T follicular helper cell (primary cell): ENCODE data around the gene MPO.

Experiments
- DNase-seq: peaks from one replicate; pipeline ENCODE4 v3.0.0-alpha.2; 2020; ENCODE audit warnings: low read depth

Gene MPO

DNA sequence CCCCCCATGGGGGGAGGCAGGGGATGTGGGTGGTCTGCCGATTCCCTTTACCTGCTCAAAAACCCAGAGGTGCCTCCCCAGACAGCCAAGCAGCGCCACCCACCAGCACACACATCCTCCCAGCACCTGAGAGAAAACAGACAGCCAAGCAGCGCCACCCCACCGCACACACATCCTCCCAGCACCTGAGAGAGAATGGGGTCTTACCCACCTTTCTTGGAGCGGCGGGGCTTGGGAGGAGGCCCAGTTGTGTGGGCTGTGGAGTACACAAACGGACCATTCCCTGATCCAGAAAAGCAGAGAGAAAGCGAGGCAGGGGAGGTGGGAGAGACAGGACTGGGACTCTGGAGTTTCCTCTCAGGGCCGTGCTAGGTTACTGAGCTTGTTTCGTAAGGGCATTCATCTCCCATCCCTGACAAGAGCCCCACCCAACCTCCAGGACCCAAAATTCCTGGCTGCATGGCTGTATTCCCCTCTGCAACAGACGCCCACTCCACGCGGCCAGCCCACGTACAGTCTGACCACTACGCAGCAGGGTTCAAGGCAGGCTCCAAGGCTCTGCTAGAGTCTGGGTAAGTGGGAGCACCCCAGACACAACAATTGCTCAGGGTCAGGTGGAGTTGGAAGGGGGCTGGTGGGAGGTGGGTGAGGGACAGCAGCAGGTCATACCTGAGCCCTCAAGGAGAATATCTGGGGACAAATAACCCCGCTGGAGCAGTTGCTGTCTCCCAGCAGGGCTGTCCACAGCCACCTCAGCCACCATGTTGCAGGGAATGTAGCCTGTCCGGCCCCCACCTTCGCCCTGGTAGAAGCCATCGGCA lies 25.6 kb upstream of the MPO start:
- DNase-seq: no peak

DNA sequence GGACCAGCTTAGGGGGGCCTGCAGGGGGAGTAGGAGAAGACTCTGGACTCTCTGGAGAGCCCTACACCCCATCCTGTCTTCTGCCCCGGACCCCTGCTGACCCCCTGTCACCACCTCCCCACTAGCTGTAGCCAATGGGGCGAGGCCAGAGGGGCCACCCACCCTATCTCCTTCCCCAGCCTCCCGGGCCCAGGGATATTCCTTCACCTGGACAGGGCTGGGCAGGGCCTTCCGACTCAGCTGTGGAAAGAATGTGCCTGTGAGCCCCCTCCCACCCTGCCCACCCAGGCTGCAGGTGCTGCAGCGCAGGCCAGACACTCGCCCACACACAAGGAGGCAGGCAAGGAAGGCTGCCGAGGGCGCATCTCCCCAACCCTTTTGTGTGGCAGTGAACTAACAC lies 24.9 kb upstream of the MPO start:
- DNase-seq: no peak

GRCh38 chr17:58304750-58305486 lies 24.2 kb upstream of the MPO start:
- DNase-seq: no peak

DNA sequence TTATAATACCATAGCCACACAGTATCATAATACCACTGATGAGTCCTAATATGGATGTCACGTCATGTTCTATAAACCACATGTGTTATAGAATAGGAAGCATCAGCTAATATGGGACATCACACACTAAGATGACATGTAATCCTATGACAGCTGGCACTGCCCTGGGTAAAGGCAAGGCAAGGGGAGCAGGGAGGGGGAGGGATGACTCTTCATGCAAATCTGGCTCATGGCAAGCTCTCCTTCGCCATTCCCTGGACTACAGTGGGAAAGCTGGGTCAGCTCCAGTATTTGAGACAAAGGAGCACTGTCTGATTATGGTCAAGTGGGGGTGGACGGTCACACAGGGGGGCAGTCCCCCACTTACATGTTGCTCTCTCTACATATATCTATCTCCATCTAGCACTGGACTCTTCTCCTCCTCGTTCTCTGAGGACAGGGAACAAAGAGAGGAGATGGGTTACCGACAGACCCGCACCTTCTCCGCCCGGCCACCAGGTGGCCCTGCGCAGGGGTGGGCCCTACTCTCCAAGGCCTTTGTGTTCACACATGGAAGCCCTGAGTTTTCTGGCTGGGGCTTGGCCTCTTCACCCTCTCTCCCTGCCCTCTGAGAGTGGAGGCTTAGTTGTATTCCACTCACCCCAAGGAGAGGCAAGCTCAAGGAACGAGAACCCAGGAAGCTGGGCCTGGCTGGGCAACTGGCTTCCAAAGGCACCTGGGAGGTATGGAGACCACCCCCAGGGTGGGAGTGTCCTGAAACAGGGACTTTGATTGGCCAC lies 23.4 kb upstream of the MPO start:
- DNase-seq: peak; percentile 42

- DNase-seq: no peak
These were observed 22.3 kb upstream of the MPO start for GRCh38 chr17:58302919-58303585.

DNA sequence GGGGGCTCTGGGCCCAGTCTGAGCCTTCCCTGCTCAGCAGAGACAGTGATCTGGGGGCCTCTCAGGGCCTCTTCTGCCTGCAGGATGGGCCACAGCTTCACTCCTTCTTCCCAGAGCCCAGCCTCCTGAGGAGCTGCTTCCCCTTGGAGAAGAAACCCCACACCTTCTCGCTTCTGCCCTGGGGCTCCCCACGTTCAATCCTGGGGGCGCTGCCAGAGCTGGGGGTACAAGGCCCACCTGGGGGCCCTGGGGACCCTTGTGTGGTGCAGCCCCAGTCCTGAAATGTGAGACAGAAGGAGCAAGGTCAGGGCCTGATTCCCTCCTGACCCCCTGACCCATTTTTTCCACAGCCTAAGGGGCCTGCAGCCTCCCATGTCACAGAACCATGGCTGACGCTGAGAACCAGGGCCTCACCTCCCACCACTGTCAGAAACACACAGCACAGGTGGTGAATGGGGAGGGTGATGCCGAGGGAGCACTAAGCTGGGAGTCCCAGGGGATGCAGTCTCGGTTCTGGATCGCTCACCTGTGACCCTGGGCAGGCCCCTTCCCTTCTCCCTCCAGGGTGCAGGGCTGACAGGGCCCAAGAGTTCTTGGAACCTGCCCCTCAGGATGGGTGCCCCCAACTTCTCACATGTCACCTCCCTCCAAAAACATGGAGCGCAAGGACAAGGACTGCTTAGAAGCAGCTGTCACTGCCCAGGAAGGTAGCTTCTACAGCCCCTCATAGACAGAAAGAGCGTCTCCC lies 21.6 kb upstream of the MPO start:
- no peak for DNase-seq

DNA sequence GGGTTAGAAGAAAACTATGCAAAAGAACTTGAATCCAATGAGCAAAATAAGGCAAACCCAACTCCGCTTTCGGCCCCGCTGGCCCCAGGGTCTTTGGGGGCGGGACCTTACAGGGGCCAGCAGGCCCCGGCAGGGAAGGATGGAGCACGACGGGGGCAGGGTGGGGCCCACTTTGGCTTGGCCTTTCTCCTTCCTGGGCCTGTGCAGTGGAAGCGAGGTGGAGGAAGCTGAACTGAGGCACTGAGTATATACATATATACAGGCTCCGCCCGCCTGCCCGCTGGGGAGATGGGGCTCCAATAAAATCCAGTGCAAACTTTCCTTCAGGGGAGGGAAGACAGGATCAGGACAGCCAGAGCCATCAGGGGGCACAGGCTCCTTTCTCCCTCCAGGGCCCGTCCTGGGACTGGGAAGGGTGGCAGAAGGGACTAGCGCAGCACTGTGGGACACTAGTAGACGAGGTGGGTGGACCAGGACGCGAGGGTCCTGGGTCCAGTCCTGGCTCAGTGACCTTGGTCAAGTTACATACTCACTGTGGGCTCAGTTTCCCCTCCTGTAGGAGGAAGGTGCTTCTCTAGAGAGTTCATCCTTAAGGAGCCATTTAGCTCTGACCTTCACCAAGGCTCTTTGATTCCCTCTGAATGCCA lies 20.9 kb upstream of the MPO start:
- no peak for DNase-seq

GRCh38 chr17:58300336-58300735 lies 19.6 kb upstream of the MPO start:
- DNase-seq: no peak

DNA sequence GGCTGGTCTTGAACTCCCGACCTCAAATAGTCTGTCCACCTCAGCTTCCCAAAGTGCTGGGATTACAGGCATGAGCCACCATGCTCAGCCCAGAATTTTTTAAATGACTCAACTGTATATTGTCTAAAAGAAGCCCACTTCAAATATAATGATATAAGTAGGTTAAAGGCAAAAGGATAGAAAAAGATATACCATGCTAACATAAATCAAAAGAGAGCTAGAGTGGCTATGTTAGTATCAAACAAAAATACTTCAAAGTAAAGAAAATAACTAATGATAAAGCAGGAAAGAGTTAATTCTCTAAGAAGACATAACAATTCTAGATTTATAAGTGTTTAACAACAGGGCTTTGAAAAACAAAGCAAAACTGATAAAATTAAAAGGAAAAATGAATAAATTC lies 13.3 kb upstream of the MPO start:
- DNase-seq: no peak

GRCh38 chr17:58291246-58291645 lies 10.5 kb upstream of the MPO start:
- no peak for DNase-seq

DNA sequence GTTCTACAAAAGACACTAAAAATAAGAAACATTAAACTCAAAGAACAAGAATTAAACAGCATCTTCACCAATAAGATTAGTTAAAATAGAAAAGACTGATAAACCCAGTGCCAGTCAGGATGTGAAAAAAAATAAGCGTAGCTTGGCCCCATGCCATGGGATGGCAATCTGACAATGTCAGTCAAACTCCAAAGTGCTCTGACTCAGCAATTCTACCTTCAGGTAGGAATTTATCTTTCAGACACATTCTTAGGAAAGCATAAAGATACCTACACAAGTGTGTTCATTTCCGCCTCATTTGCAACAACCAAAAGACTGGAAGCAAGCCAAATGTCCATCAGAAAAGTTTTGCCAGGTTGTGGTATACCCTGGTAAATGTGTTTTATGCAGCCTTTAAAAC lies 9.1 kb upstream of the MPO start:
- DNase-seq: no peak

DNA sequence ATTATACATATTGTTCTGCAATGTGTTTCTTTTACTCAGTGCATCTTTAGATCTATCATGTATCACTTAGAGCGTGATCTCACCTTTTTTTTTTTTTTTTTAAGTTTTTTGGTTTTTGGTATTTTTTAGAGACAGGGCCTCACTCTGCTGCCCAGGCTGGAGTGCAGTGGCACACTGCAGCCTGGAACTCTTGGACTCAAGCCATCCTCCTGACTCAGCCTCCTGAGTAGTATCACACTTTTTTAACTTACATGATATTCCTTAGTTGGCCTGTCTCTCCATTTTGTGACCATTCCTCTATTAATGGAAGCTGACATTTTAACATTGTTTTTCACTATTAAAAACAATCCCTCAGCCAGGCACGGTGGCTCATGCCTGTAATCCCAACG lies 4.7 kb upstream of the MPO start:
- no peak for DNase-seq

- no peak for DNase-seq
These were observed 4.1 kb upstream of the MPO start for GRCh38 chr17:58284613-58285421.

- DNase-seq: no peak
These were observed 3.2 kb upstream of the MPO start for GRCh38 chr17:58283674-58284612.

GRCh38 chr17:58282442-58282841 lies 1.7 kb upstream of the MPO start:
- DNase-seq: no peak

GRCh38 chr17:58281511-58282011 lies 826 bp upstream of the MPO start:
- no peak for DNase-seq

DNA sequence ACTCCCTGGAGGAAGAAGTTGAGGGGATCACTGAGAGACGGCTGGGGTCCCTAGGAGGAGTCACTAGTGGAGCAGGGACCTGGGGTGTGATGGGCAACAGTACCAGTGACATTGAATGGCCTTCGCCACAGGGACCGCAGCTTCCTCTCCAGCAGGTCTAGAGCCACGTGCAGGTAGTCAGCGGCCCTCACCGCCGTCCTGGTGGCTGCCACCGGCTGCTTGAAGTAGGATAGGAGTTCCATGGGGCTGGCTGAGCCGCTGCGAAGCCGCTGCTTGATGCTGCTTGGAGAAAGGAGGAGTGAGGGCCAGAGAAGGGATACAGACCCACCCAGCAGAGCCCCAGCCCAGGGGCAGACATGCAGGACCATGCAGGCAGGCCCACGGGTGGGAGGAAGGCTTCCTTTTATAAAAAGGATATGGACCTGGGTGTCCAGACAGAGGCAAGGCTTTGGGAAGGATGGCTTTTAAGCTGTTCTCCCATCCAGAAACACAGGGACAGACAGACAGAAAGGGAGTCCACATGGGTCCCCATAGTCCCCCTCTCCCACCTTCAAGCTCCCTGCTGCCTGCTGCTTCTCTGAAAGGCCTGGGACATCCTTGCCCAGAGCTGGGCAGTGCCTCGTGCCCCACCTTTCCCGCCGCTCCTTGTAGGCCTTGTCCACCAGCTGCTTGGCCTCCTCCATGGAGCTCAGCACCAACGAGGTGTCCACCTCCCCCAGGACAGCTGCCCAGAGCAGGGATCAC lies 827 bp downstream of the MPO start:
- no peak for DNase-seq
